SH-SY5Y (cell line): Measurements from ENCODE around the gene ALDH3B1.

ENCODE experiments used
- GATA2 ChIP-seq: IDR thresholded peaks from 2 replicates; pipeline ENCODE4 v1.6.1; 2011; ENCODE audit warnings: mild to moderate bottlenecking, low read depth, low read length
- GATA3 ChIP-seq: IDR thresholded peaks from 2 replicates; pipeline ENCODE4 v1.6.1; 2011; ENCODE audit warnings: low read depth, mild to moderate bottlenecking, low read length, moderate library complexity

The ALDH3B1 gene

DNA sequence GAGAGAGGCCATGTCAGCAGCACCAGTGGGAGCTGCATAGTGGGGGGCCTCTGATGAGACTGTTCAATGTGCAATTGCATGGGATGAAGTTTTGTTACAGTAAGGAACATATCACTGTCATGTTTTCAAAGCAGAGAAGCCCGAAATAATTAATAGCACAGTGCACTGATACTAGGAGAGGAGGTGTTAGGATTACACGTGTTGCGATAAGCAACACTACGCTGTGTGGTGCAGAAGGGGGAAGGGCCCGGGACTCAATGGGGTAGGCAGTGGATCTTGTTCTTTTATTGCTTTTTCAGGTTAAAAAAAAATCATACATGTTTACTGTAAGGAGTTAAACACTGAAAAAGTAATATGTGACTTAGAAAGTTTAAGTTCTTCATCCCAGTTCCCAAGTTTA lies 57.9 kb downstream of the ALDH3B1 start:
- TF ChIP-seq GATA3 (no peak), GATA2 (no peak)

DNA sequence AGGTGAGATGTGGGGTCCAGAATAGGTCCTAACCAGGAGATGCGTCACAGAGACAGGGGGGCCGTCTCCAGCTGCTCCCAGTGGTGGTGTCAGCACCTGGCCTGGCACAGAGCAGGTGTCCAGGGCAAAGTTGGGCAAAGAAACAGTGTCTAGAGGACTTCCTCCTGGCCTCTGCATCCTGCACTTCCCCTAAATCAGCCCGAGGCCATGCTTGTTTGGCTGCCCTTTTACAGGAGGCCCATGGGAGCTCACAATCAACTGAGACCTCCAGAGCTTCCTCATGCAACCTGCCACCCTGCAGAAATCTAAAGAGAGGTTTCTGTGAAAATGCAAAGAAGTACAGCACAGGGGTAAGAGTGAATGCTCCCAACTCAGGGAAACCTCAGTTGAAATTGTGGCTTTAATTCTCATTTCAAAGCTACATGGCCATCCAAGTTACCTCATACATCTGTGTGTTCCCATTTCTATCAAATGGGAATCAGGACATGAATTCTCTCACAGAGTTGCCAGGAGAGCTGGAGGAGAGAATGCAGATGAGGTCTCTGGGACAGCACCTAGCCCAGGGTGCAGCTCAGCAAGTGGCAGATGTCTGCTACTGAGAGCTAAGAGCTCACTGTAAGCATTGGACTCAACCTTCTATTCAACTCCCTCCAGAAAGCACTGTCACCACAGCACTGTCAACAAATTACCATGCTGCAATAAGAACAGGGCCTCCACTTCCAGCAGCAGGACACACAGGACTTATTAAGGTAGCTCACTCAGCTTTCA lies 61.3 kb downstream of the ALDH3B1 start:
- no peak for TF ChIP-seq GATA3
- TF ChIP-seq GATA2, result no peak

DNA sequence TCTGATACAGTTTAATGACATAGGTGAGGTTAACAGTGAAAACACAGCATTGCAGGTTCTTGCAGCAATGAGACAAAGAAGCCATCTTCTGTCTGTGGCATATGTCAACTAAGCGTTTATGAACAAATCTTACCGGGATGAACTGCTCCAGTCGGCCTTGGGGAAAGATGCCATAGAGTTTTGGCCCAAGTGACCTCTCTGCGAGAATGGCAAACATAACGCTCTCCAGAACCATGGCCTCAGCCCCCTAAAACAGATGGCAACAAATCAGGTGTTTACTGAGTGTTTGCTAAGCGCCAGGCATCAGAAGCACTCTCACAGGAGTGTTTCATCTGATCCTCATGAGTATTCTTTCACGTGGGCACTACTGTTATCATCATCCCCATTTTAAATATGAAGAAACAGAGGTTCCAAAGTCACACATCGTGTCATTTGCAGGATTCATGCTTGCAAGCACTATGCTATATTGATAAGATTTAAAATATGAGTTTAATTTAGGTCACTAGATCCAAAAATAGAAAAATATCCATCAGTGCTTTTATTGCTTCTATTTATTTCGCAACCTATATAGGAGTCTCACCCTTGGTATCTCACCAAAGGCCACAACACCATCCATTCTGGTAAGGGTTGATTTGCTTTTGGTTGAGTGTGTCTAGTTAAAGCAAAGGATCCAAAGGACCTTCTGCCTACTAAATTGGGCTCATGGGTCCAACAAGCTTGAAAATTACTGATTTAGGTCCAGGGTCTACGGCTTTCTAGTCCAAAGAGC lies 64.6 kb downstream of the ALDH3B1 start:
- TF ChIP-seq GATA2 (no peak), GATA3 (no peak)

DNA sequence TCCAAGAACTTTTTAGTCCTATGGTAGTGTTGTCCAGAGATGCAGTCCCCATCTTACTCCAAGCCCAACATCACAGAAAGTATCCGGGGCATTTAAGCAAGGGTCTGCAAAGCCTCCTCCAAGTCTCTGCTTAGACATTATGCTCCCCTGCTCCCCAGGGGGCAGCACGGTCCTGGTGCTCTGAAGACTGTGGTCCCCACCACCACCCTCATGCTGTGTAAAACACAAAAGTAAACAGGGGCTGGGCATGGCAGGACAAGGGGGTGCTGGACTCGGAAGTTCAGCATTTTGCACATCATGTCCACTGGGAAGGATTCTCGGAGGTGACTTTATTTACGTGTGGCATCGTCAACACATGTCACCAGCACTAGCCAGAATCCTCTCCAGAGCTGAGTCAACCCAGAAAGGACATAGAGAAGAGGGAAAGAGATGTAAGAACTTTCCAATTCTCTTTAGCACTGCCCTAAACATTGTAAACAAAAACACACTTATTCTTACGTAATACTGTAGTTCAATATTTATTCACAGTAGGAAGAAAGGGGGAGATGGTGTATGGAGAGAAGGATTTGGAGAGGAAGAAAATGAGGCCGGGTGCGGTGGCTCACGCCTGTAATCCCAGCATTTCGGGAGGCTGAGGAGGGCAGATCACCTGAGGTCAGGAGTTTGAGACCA lies 66.4 kb downstream of the ALDH3B1 start:
- TF ChIP-seq GATA2 (no peak), GATA3 (no peak)

DNA sequence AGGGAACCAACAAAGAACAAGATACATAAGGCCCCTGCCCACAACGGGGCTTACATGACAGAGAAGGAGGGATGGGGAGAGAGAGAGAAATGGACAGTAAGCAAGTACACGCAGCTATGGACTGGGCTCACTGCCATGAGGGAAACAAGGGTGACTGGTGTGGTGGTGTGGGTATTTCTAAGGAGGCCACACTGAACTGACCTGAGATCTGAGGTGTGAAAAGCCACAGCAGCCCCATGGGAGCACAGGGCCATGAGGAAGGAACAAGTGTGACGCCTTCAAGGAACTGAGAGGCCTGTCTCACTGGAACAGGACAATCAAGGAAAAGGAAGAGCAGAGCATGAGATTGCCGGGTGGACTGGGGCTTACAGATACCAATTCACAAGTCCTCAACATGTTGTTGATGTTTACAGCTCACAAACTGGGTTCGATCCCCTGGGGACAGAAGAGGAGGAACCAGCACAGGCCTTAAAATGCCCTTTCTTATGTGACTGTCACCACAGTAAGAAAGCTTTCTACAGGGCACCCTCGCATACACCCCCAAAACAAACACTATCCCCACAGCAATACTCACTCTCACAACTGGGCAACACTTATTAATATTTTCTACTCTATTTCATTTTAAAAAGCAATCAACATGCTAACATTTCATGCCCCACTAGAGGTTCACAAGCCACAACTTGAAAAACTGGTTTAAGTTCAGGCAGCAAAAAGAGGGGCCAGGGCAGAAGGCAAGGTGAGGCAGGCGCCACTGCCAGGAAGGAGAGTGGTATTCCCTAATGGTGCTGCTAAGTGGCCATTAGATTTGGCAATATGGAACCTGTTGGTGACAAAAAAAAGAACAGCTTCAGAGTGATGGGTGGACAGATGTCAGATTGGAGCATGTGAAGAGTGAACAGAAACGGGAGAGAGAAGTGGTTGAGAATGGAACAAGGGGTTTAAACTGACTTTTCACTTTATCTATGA lies 67.8 kb downstream of the ALDH3B1 start:
- TF ChIP-seq GATA3, result no peak
- TF ChIP-seq GATA2, result no peak
